Measurements from ENCODE around the gene HUS1. TPM values are rescaled to one million over a fixed set of nuclear protein-coding genes. Genes with fewer than 3 reads are reported as not detected.

Gene HUS1
- total RNA-seq (68.1 TPM), polyA plus RNA-seq (10 to 100 TPM; 30.2 to 39.5 (median 32.8) TPM)

- peaks cover 0 to 31% (median 17%) of the 10 kb centered on the region in 4 donors for H3K4me1 Mint-ChIP-seq
- H3K36me3 ChIP-seq (ENCODE audit: control insufficient read depth, insufficient read depth, low read length) = peaks cover 33% of the 10 kb centered on the region
- ATAC-seq (ENCODE audit: low read depth in 2 of 2) (peak; percentile 98 to 99), DNase-seq (peak; percentile 89 to 97 (median 91))
- peak within 1 kb of the TSS; percentile 95 for H3K4me3 ChIP-seq (ENCODE audit: low read depth, low read length)
- H3K4me1 ChIP-seq (ENCODE audit: control insufficient read depth, insufficient read depth, low read length, poor library complexity, severe bottlenecking) = peaks cover 14% of the 10 kb centered on the region
- peaks cover 0 to 2% (median 0%) of the 10 kb centered on the region in 7 donors for H3K9me3 Mint-ChIP-seq
- no peaks in the 10 kb centered on the region for H3K27me3 ChIP-seq (ENCODE audit: control insufficient read depth, insufficient read depth, low read length)
- peak within 1 kb of the TSS; percentile 88 to 99 (median 96) for H3K4me3 Mint-ChIP-seq
- H3K9me3 ChIP-seq (ENCODE audit: control insufficient read depth in 2 of 2, low read length in 2 of 2) = no peaks in the 10 kb centered on the region
- peaks cover 2% of the 10 kb centered on the region for H3K27me3 Mint-ChIP-seq
- H3K36me3 Mint-ChIP-seq = peaks cover 29% of the 10 kb centered on the region
- peak within 1 kb of the TSS; percentile 89 for H3K27ac ChIP-seq (ENCODE audit: insufficient read depth, low read length, poor library complexity, severe bottlenecking)
- H3K27ac Mint-ChIP-seq = peak within 1 kb of the TSS; percentile 97 to 100 (median 100)
Measured at GRCh38 chr7:47979145-47979831, at the start of gene HUS1. Gene HUS1, minus strand, starts transcription at chr7:47979615. Its CDS starts 96 bp downstream, at chr7:47979519.

- H3K4me1 Mint-ChIP-seq = no peaks in the 10 kb centered on the region
- no peak within 1 kb of the TSS for H3K27ac Mint-ChIP-seq
- Histone ChIP-seq H3K27me3 (ENCODE audit: control insufficient read depth, insufficient read depth, low read length) (peaks cover 26% of the 10 kb centered on the region), H3K9me3 (ENCODE audit: control insufficient read depth in 2 of 2, low read length in 2 of 2) (peaks cover 7% of the 10 kb centered on the region in 2 experiments), H3K27ac (ENCODE audit: insufficient read depth, low read length, poor library complexity, severe bottlenecking) (no peak within 1 kb of the TSS), H3K4me3 (ENCODE audit: low read depth, low read length) (no peak within 1 kb of the TSS), H3K4me1 (ENCODE audit: control insufficient read depth, insufficient read depth, low read length, poor library complexity, severe bottlenecking) (no peaks in the 10 kb centered on the region), H3K36me3 (ENCODE audit: control insufficient read depth, insufficient read depth, low read length) (no peaks in the 10 kb centered on the region)
- no peak for DNase-seq
- H3K9me3 Mint-ChIP-seq = peaks cover 0 to 6% (median 5%) of the 10 kb centered on the region in 7 donors
- no peaks in the 10 kb centered on the region for H3K36me3 Mint-ChIP-seq
- peaks cover 60% of the 10 kb centered on the region for H3K27me3 Mint-ChIP-seq
- ATAC-seq (ENCODE audit: low read depth in 2 of 2) = no peak
- no peak within 1 kb of the TSS for H3K4me3 Mint-ChIP-seq
Measured at GRCh38 chr7:48028938-48029337, 49.5 kb upstream of the HUS1 start, which contains the start of gene SUN3. Gene SUN3, minus strand, starts transcription at chr7:48029107. Its CDS starts 169 bp downstream, at chr7:48028938.

GRCh38 chr7:48025624-48026023, 46.2 kb upstream of the HUS1 start:
- Mint-ChIP-seq H3K27me3 (peaks cover 45% of the 10 kb centered on the region), H3K36me3 (peaks cover 4% of the 10 kb centered on the region)
- no peaks in the 10 kb centered on the region for H3K4me1 ChIP-seq (ENCODE audit: control insufficient read depth, insufficient read depth, low read length, poor library complexity, severe bottlenecking)

GRCh38 chr7:48017674-48018073, 38.3 kb upstream of the HUS1 start:
- DNase-seq (no peak), ATAC-seq (ENCODE audit: low read depth in 2 of 2) (no peak)
- Mint-ChIP-seq H3K9me3 (peaks cover 0 to 24% (median 9%) of the 10 kb centered on the region in 7 donors), H3K4me3 (no peak overlapping the region), H3K27ac (no peak overlapping the region), H3K27me3 (peaks cover 34% of the 10 kb centered on the region), H3K36me3 (peaks cover 4% of the 10 kb centered on the region), H3K4me1 (no peaks in the 10 kb centered on the region)
- Histone ChIP-seq H3K27ac (ENCODE audit: insufficient read depth, low read length, poor library complexity, severe bottlenecking) (no peak overlapping the region), H3K36me3 (ENCODE audit: control insufficient read depth, insufficient read depth, low read length) (no peaks in the 10 kb centered on the region), H3K9me3 (ENCODE audit: control insufficient read depth in 2 of 2, low read length in 2 of 2) (peaks cover 0 to 2% of the 10 kb centered on the region in 2 experiments), H3K4me3 (ENCODE audit: low read depth, low read length) (no peak overlapping the region), H3K27me3 (ENCODE audit: control insufficient read depth, insufficient read depth, low read length) (peaks cover 13% of the 10 kb centered on the region), H3K4me1 (ENCODE audit: control insufficient read depth, insufficient read depth, low read length, poor library complexity, severe bottlenecking) (no peaks in the 10 kb centered on the region)

More at GRCh38 chr7:48025624-48026023, 46.2 kb upstream of the HUS1 start:
- peaks cover 0 to 26% (median 9%) of the 10 kb centered on the region in 7 donors for H3K9me3 Mint-ChIP-seq
- DNase-seq = no peak
- H3K4me3 Mint-ChIP-seq = no peak overlapping the region
- H3K27me3 ChIP-seq (ENCODE audit: control insufficient read depth, insufficient read depth, low read length) = peaks cover 21% of the 10 kb centered on the region
- ATAC-seq (ENCODE audit: low read depth in 2 of 2) = no peak
- no peaks in the 10 kb centered on the region for H3K4me1 Mint-ChIP-seq
- H3K27ac Mint-ChIP-seq = no peak overlapping the region
- peaks cover 12 to 19% of the 10 kb centered on the region in 2 experiments for H3K9me3 ChIP-seq (ENCODE audit: control insufficient read depth in 2 of 2, low read length in 2 of 2)
- no peak overlapping the region for H3K4me3 ChIP-seq (ENCODE audit: low read depth, low read length)
- H3K27ac ChIP-seq (ENCODE audit: insufficient read depth, low read length, poor library complexity, severe bottlenecking) = no peak overlapping the region
- H3K36me3 ChIP-seq (ENCODE audit: control insufficient read depth, insufficient read depth, low read length) = no peaks in the 10 kb centered on the region

- no peak overlapping the region for H3K27ac Mint-ChIP-seq
- H3K9me3 ChIP-seq (ENCODE audit: control insufficient read depth in 2 of 2, low read length in 2 of 2) = peaks cover 0 to 2% of the 10 kb centered on the region in 2 experiments
- ATAC-seq (ENCODE audit: low read depth in 2 of 2) = no peak
Measured at GRCh38 chr7:48016641-48017040, 37.2 kb upstream of the HUS1 start.

GRCh38 chr7:48011951-48012350, 32.5 kb upstream of the HUS1 start:
- H3K9me3 ChIP-seq (ENCODE audit: control insufficient read depth in 2 of 2, low read length in 2 of 2) = no peaks in the 10 kb centered on the region
- no peaks in the 10 kb centered on the region for H3K36me3 Mint-ChIP-seq
- ATAC-seq (ENCODE audit: low read depth in 2 of 2) (no peak), DNase-seq (no peak)
- peaks cover 7% of the 10 kb centered on the region for H3K27me3 Mint-ChIP-seq
- no peaks in the 10 kb centered on the region for H3K4me1 ChIP-seq (ENCODE audit: control insufficient read depth, insufficient read depth, low read length, poor library complexity, severe bottlenecking)
- H3K4me1 Mint-ChIP-seq = no peaks in the 10 kb centered on the region
- H3K4me3 Mint-ChIP-seq = no peak overlapping the region
- no peak overlapping the region for H3K27ac Mint-ChIP-seq
- peaks cover 4% of the 10 kb centered on the region for H3K27me3 ChIP-seq (ENCODE audit: control insufficient read depth, insufficient read depth, low read length)
- no peaks in the 10 kb centered on the region for H3K36me3 ChIP-seq (ENCODE audit: control insufficient read depth, insufficient read depth, low read length)
- H3K4me3 ChIP-seq (ENCODE audit: low read depth, low read length) = no peak overlapping the region
- no peak overlapping the region for H3K27ac ChIP-seq (ENCODE audit: insufficient read depth, low read length, poor library complexity, severe bottlenecking)
- peaks cover 0 to 2% (median 0%) of the 10 kb centered on the region in 7 donors for H3K9me3 Mint-ChIP-seq

More at GRCh38 chr7:48016641-48017040, 37.2 kb upstream of the HUS1 start:
- no peak overlapping the region for H3K27ac ChIP-seq (ENCODE audit: insufficient read depth, low read length, poor library complexity, severe bottlenecking)
- H3K4me1 ChIP-seq (ENCODE audit: control insufficient read depth, insufficient read depth, low read length, poor library complexity, severe bottlenecking) = no peaks in the 10 kb centered on the region
- DNase-seq = no peak
- Mint-ChIP-seq H3K36me3 (no peaks in the 10 kb centered on the region), H3K9me3 (peaks cover 0 to 20% (median 9%) of the 10 kb centered on the region in 7 donors), H3K4me3 (no peak overlapping the region), H3K4me1 (no peaks in the 10 kb centered on the region), H3K27me3 (peaks cover 34% of the 10 kb centered on the region)
- no peaks in the 10 kb centered on the region for H3K36me3 ChIP-seq (ENCODE audit: control insufficient read depth, insufficient read depth, low read length)
- peaks cover 13% of the 10 kb centered on the region for H3K27me3 ChIP-seq (ENCODE audit: control insufficient read depth, insufficient read depth, low read length)
- H3K4me3 ChIP-seq (ENCODE audit: low read depth, low read length) = no peak overlapping the region

- Mint-ChIP-seq H3K27me3 (peaks cover 2% of the 10 kb centered on the region), H3K27ac (no peak overlapping the region), H3K4me3 (no peak overlapping the region), H3K4me1 (no peaks in the 10 kb centered on the region), H3K36me3 (no peaks in the 10 kb centered on the region), H3K9me3 (peaks cover 0 to 2% (median 0%) of the 10 kb centered on the region in 7 donors)
- Histone ChIP-seq H3K9me3 (ENCODE audit: control insufficient read depth in 2 of 2, low read length in 2 of 2) (no peaks in the 10 kb centered on the region), H3K4me3 (ENCODE audit: low read depth, low read length) (no peak overlapping the region), H3K4me1 (ENCODE audit: control insufficient read depth, insufficient read depth, low read length, poor library complexity, severe bottlenecking) (no peaks in the 10 kb centered on the region), H3K36me3 (ENCODE audit: control insufficient read depth, insufficient read depth, low read length) (no peaks in the 10 kb centered on the region), H3K27ac (ENCODE audit: insufficient read depth, low read length, poor library complexity, severe bottlenecking) (no peak overlapping the region), H3K27me3 (ENCODE audit: control insufficient read depth, insufficient read depth, low read length) (peaks cover 1% of the 10 kb centered on the region)
- no peak for ATAC-seq (ENCODE audit: low read depth in 2 of 2)
- no peak for DNase-seq
Measured at GRCh38 chr7:48011323-48011722, 31.9 kb upstream of the HUS1 start.
